Caki2 (cell line): Measurements from ENCODE around the gene TGFA. TPM values are rescaled to one million over a fixed set of nuclear protein-coding genes. Genes with fewer than 3 reads are reported as not detected.
A peak's percentile ranks its signal among the peaks of the same experiment; 100 is the strongest.

Experiments used
- DNase-seq: peaks from one replicate; pipeline ENCODE4 v3.0.0-alpha.2; 2015; ENCODE audit warnings: low read depth
- in situ Hi-C: cut with HindIII; loops from 2 replicates; pipeline ENCODE4 v1.10.0; 2016; ENCODE audit warnings: low sequenced_read_pairs, low pct_unique_long_range_greater_than_20kb, mixed read lengths
- total RNA-seq: library from RNA; depleted of rRNA; stranded (reverse); fragments of >200 nt; shearing (Covaris generic); gene quantifications from 2 replicates; pipeline ENCODE4 v1.2.3, GENCODE V29; 2014; ENCODE audit warnings: low replicate concordance

Gene TGFA
- total RNA-seq, 1 experiment from 2014 or later: 84.3 TPM

DNA sequence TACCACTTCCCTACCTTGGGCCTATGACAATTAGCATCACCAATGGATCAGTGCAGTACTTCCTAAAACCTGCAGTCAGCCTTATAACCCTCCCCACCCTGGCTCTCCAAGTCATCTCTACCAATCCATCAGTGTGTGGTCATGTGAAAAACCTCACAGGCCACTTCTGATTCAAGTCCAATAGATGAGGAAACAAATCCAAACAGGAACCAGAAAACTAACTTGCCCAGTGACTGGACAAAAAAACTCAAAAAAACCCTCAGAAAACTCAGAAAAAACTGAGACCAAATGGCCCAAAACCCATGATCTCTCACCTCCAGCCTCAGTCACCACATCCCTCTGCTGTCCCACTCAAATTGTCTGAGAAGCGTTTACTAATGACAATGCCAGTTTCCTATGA lies 43.3 kb downstream of the TGFA start:
- in situ Hi-C loops: no loop called here

GRCh38 chr2:70509565-70509964 lies 44.1 kb downstream of the TGFA start:
- in situ Hi-C loops: no loop called here
- DNase-seq: no peak

More for the DNA sequence above, 43.3 kb downstream of the TGFA start:
- no peak for DNase-seq

DNA sequence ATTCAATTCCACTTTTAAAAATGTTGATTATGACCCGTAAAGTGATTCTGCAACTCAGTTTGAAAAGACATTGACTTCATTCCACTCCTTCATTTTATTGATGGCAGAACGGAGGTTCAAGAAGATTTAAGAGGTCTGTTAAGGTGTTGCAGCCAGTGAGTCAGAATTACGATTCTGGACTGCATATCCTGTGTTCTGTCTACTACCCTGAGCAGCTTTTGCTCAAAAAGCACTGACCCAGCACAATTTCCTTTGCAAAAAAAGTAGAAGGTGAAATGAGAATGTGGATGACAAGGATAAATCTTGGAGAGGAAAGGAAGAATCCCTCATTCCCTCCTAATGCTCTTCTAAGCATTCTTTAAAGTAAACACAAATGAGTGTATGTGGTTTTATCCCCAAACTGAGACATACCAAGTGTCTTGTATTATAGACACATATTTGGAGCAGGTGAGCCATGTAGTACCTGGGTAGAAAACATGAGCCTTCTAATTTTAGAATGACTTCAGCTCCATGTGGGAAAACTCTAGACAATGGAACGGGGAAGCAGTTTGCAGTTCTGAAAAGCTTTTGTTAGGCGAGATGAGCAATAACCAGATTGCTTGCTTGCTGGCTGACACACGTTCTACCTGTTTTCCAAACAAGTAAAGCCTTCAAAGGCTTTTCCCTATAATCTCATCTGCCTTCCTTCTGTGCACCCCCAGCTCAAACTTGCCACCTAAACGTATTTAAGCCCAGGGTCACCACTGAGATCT lies 44.7 kb downstream of the TGFA start:
- DNase-seq: no peak
- in situ Hi-C loops: no loop called here

DNA sequence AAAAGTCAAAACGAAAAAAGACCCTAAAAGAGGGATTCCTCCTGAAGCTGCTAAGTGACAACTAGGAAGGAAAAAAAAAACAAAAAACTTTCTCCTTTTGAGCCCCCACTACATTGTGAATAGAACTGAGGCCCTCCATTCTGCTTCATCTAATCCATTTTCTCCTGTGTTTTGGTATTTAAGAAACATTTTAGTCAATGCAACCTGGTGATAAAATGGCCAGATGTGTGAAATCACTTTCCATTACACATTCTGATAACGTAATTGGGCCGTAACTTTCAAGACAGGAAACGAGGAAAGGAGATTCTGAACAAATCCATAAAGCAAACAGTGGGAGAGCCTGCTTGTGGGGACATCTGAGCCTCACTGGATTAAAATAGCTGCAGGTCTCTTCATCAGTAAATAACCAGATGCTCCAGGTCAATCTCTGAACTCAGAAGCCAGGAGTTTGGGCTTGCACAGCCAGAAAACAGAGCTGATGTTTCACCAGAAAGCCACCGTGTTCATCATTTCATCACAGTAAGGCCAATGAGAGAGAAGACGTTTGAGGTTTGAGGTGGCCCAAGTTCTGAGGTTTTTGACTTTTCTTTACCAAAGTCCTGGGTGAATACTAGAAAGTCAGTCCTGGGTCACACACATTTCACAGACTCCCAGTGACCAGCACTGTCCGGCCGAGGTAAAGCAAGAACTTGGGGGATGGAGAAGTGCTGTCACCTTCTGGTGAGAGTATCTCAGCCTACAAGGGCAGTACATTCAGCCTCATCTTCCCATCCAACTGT lies 47.8 kb downstream of the TGFA start:
- in situ Hi-C loops: no loop called here
- no peak for DNase-seq

GRCh38 chr2:70504750-70505149 lies 48.9 kb downstream of the TGFA start:
- DNase-seq: no peak
- in situ Hi-C loops: no loop called here

DNA sequence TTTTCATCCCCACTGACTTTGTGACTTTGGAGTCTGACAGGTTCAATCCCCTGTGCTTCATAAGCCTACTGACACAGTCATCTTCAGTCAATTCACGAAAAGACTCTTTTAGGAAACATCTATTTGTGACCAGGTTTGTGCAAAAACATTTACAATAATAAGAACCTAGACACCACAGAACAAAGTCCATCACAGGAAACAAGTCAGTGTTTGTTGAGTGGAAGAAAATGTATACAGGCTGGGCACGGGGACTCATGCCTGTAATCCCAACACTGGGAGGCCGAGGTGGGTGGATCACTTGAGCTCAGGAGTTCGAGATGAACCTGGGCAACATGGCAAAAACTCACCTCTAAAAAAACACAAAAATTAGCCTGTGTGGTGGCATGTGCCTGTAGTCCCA lies 49.7 kb downstream of the TGFA start:
- DNase-seq: no peak
- in situ Hi-C loops: no loop called here

DNA sequence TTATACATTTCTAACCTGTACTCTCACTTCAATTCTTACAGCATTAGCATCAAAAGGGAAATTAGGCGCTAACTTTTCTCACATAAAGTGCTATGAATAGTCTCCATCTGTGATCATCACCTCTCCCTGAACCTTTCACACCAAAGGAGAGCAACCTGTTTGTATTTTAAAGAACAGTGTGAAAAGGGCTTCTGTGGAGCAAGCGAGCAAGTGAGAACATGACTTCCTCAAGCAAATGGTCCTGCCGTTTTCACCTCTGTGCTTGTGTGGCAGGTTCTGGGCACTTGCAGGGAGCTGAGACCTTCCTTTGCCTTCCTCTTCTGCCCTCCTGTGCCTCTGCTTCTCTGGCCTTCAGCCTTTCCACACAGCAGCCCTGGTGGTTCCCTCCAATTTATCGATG lies 51.9 kb downstream of the TGFA start:
- no peak for DNase-seq
- in situ Hi-C loops: no loop called here

DNA sequence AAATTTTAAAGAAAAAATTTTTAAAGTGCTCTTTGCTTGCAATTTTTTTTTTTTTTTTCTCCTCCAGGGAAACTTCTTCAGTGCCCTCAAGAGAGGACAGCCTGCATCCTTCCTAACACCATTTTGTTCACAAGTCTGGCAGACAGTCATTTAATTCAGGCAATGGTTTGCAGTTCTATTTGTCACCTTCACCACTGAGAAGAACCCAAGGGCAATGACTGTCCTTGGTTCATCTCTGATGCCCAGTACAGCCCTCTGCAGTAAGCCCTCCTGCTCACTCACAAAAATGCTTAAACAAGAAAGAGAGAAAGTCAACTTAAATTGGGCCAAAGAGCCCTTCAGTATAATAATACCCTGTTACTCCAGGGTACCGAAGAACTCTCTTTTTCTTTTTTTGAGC lies 52.4 kb downstream of the TGFA start:
- in situ Hi-C loops: no loop called here
- no peak for DNase-seq

GRCh38 chr2:70499253-70499652 lies 54.4 kb downstream of the TGFA start:
- in situ Hi-C loops: no loop called here
- DNase-seq: no peak

- DNase-seq: no peak
- in situ Hi-C loops: no loop called here
Measured at GRCh38 chr2:70498528-70498927, 55.1 kb downstream of the TGFA start.

DNA sequence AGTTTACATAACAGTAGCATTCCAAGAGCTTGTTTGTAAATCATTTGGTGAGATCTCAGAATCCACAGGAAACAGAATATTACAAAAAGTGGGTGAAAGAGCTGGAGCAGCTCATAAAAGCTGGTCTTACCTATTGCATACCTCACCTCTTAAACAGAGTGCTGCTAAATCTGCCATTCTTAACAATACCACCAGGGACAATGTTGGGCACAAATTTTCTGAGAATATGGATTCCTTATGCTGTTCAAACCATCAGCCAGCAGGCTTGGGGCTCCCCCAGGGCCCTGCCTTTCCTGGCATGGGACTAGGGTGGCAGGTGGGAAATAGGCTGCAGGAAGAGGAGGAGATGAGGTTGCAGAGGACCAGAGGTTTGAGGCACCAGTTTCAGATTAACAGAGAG lies 55.6 kb downstream of the TGFA start:
- DNase-seq: no peak
- in situ Hi-C loops: no loop called here

GRCh38 chr2:70496819-70497218 lies 56.8 kb downstream of the TGFA start:
- in situ Hi-C loops: no loop called here
- peak; percentile 31 for DNase-seq

DNA sequence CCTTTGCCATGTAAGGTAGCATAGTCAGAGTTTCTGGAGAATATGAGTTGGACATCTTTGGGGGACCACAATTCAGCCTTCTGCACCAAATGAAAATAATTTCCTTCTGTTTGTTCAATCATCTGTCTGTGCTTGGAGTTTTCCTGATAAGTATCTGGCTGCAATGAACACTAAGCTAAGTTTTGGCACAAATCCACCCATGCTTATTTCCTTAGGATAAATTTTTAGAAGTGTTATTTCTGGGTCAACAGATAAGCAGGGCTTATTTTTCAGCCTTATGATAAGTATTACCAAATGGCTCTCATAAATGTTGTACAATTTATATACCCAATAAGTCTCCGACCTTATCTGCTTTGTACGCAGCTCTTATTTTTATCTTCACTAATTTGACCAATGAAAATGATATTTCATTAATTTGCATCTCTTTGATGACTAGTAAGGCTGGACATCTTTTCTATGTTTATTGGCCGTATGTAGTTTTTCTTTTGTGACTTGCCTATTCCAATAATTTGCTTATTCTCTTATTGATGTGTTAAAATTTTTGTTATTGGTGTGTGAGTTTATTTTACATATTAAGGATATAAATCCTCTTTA lies 59.2 kb downstream of the TGFA start:
- DNase-seq: no peak
- in situ Hi-C loops: no loop called here

GRCh38 chr2:70490381-70490780 lies 63.2 kb downstream of the TGFA start:
- no peak for DNase-seq
- in situ Hi-C loops: no loop called here

DNA sequence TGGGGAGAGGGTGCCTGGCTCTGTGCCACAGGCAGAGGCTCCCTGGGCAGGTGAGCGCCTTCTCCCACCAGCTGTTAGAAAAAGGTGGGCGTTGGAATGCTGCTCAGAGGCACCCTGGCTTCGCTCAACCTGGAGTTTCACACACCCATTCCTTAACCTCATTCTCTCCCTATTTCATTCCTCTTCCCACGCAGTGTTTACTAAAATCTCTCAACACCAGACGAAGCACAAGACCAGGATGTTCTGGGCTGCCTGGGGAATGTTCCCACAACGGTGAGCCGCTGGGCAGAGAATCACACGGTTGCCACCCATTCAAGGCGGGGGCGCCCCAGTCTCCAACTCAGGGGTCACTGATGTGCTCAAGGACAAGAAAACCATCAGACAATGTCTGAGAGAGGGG lies 64.5 kb downstream of the TGFA start:
- in situ Hi-C loops: no loop called here
- no peak for DNase-seq

- in situ Hi-C loops: no loop called here
Measured at GRCh38 chr2:70484086-70484485, 69.5 kb downstream of the TGFA start.

DNA sequence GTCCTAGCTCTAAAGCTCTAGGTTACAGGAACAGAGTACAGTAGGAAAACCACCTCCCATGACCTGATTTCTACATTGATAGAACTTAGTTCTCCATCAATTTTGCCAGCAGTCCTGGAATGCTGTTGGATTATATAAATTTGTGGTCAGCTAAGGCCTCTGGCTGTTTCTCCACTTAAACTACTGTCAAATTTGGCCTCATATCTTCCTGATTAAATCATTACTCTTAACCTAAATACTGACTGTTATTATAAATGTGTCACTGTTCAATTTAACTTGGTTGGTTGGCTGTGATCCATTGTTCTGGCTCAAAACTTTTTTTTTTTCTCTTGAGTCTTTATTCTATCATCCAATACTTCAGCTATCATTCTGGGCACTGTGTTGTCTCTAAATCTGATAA lies 71.2 kb downstream of the TGFA start:
- in situ Hi-C loops: no loop called here
- peak; percentile 33 for DNase-seq

More at GRCh38 chr2:70484086-70484485, 69.5 kb downstream of the TGFA start:
- DNase-seq: no peak

- DNase-seq: no peak
- in situ Hi-C loops: no loop called here
Measured at GRCh38 chr2:70480468-70480867, 73.2 kb downstream of the TGFA start.

- in situ Hi-C loops: no loop called here
- DNase-seq: no peak
Measured at GRCh38 chr2:70479816-70480215, 73.8 kb downstream of the TGFA start.
